ENCODE measurements around the gene RPL32. TPM values are rescaled to one million over a fixed set of nuclear protein-coding genes. Genes with fewer than 3 reads are reported as not detected.

RPL32 gene
- total and polyA plus RNA-seq, 2 experiments from 2014 or later, result 666 to 897 TPM

GRCh38 chr3:12803371-12803770, 38.0 kb downstream of the RPL32 start:
- no peak overlapping the region for H3K4me3 ChIP-seq
- no peaks in the 10 kb centered on the region for H3K36me3 ChIP-seq (replicated peaks; ENCODE audit: insufficient read depth, low read depth)
- H3K27ac ChIP-seq, result no peak overlapping the region
- no peaks in the 10 kb centered on the region for H3K9me3 ChIP-seq (ENCODE audit: low read depth)
- TF ChIP-seq EZH2phosphoT487 (IDR thresholded peaks at IDR 0.05; ENCODE audit: low read depth, severe bottlenecking, unreplicated experiment) (no peak), EZH2 (IDR thresholded peaks at IDR 0.05; ENCODE audit: borderline replicate concordance) (no peak)
- TF ChIP-seq, protein P1, sequence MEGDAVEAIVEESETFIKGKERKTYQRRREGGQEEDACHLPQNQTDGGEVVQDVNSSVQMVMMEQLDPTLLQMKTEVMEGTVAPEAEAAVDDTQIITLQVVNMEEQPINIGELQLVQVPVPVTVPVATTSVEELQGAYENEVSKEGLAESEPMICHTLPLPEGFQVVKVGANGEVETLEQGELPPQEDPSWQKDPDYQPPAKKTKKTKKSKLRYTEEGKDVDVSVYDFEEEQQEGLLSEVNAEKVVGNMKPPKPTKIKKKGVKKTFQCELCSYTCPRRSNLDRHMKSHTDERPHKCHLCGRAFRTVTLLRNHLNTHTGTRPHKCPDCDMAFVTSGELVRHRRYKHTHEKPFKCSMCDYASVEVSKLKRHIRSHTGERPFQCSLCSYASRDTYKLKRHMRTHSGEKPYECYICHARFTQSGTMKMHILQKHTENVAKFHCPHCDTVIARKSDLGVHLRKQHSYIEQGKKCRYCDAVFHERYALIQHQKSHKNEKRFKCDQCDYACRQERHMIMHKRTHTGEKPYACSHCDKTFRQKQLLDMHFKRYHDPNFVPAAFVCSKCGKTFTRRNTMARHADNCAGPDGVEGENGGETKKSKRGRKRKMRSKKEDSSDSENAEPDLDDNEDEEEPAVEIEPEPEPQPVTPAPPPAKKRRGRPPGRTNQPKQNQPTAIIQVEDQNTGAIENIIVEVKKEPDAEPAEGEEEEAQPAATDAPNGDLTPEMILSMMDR (IDR thresholded peaks at IDR 0.05; ENCODE audit: poor library complexity), result no peak
- no peak overlapping the region for H2AFZ ChIP-seq
- H3K27me3 ChIP-seq, result no peaks in the 10 kb centered on the region
- no peak overlapping the region for H3K4me2 ChIP-seq
- H3K79me2 ChIP-seq, result no peaks in the 10 kb centered on the region
- H3K4me1 ChIP-seq (ENCODE audit: insufficient read depth), result no peaks in the 10 kb centered on the region
- no peaks in the 10 kb centered on the region for H3K9me2 ChIP-seq (replicated peaks; ENCODE audit: insufficient read depth)
- WGBS (ENCODE audit: low lambda C conversion rate, missing lambda C conversion rate), result 96% methylated on average over 12 of the region's 12 CpGs
- no peak for DNase-seq (ENCODE audit: low spot score)
- no peaks in the 10 kb centered on the region for H4K20me1 ChIP-seq (ENCODE audit: insufficient read depth, poor library complexity, severe bottlenecking)

GRCh38 chr3:12799525-12800440, 41.6 kb downstream of the RPL32 start:
- Histone ChIP-seq H2AFZ (no peak overlapping the region), H4K20me1 (ENCODE audit: insufficient read depth, poor library complexity, severe bottlenecking) (no peaks in the 10 kb centered on the region), H3K4me2 (no peak overlapping the region), H3K27me3 (no peaks in the 10 kb centered on the region), H3K27ac (no peak overlapping the region), H3K4me1 (ENCODE audit: insufficient read depth) (peaks cover 5% of the 10 kb centered on the region), H3K9me2 (replicated peaks; ENCODE audit: insufficient read depth) (no peaks in the 10 kb centered on the region), H3K9me3 (ENCODE audit: low read depth) (no peaks in the 10 kb centered on the region), H3K4me3 (no peak overlapping the region), H3K36me3 (replicated peaks; ENCODE audit: insufficient read depth, low read depth) (no peaks in the 10 kb centered on the region), H3K79me2 (no peaks in the 10 kb centered on the region)
- DNase-seq (ENCODE audit: low spot score), result no peak
- TF ChIP-seq EZH2 (IDR thresholded peaks at IDR 0.05; ENCODE audit: borderline replicate concordance) (no peak), EZH2phosphoT487 (IDR thresholded peaks at IDR 0.05; ENCODE audit: low read depth, severe bottlenecking, unreplicated experiment) (no peak)
- TF ChIP-seq, protein P1 (IDR thresholded peaks at IDR 0.05; ENCODE audit: poor library complexity), result no peak
- WGBS (ENCODE audit: low lambda C conversion rate, missing lambda C conversion rate), result 91% methylated on average over 7 of the region's 7 CpGs

DNA sequence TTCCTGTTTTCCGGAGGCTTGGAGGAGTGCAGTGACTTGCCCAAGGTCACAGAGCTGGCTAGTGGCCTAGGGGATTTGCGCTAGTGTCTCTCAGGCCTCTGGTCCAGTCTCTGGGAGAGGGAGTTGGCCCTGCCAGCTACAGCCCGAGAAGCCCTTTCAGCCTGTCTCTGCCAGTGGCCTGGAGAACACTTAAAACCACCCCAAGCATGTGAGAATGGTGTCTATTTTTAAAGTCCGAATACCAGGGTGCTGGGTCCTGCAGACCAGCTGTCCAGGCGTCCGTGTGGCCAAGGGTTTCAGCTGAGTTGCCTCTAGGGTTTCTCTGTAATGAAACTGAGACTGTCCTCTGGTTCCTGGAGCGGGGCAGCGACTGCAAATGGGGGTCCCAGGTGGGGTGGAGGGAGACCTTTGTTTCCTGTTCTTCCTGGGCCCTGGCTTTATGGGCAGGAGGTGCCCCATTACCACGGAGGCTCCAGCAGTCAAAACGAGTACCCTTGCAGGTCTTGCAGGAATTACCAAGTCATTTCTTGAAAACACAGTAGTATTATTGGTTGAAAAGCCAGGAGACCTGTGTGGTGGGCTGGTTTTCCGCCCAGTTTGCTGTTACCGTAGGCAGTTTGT, 42.7 kb downstream of the RPL32 start:
- no peak overlapping the region for H3K27ac ChIP-seq
- DNase-seq (ENCODE audit: low spot score), result no peak
- no peak overlapping the region for H3K4me3 ChIP-seq
- TF ChIP-seq EZH2 (IDR thresholded peaks at IDR 0.05; ENCODE audit: borderline replicate concordance) (no peak), EZH2phosphoT487 (IDR thresholded peaks at IDR 0.05; ENCODE audit: low read depth, severe bottlenecking, unreplicated experiment) (no peak)
- TF ChIP-seq, protein P1 (IDR thresholded peaks at IDR 0.05; ENCODE audit: poor library complexity), result no peak
- no peaks in the 10 kb centered on the region for H3K27me3 ChIP-seq
- no peak overlapping the region for H2AFZ ChIP-seq
- H3K4me1 ChIP-seq (ENCODE audit: insufficient read depth), result peaks cover 5% of the 10 kb centered on the region
- WGBS (ENCODE audit: low lambda C conversion rate, missing lambda C conversion rate), result 86% methylated on average over 12 of the region's 12 CpGs
- no peaks in the 10 kb centered on the region for H3K79me2 ChIP-seq
- no peak overlapping the region for H3K4me2 ChIP-seq
- no peaks in the 10 kb centered on the region for H3K9me3 ChIP-seq (ENCODE audit: low read depth)
- no peaks in the 10 kb centered on the region for H3K36me3 ChIP-seq (replicated peaks; ENCODE audit: insufficient read depth, low read depth)
- H4K20me1 ChIP-seq (ENCODE audit: insufficient read depth, poor library complexity, severe bottlenecking), result no peaks in the 10 kb centered on the region
- H3K9me2 ChIP-seq (replicated peaks; ENCODE audit: insufficient read depth), result no peaks in the 10 kb centered on the region

Measured in hepatocyte (in vitro differentiated cells).